NB4 (cell line): ENCODE results near the gene PROB1.

Source experiments
- CTCF ChIP-seq: IDR thresholded peaks from one replicate; pipeline ENCODE4 v1.5.1; 2012; ENCODE audit warnings: low read depth, low read length
- MAX ChIP-seq: IDR thresholded peaks from 2 replicates; pipeline ENCODE4 v1.6.1; 2011; ENCODE audit warnings: low read depth, low read length
- MYC ChIP-seq: IDR thresholded peaks from 2 replicates; pipeline ENCODE4 v1.6.1; 2011; ENCODE audit warnings: low read depth, low read length
- POLR2A ChIP-seq: IDR thresholded peaks from 2 replicates; pipeline ENCODE4 v1.6.1; 2011; ENCODE audit warnings: mild to moderate bottlenecking; ENCODE audit not compliant: insufficient read length; ENCODE audit errors: extremely low read depth

- TF ChIP-seq POLR2A (no peak), CTCF (no peak), MYC (no peak), MAX (no peak)
Observed at GRCh38 chr5:139378101-139378825, 16.6 kb downstream of the PROB1 start.
